Glomerular visceral epithelial cell (primary cell): ENCODE data around the gene CFB.
"Not testable (repeated sequence)": the region's sequence is repeated elsewhere in the genome, so short reads cannot be mapped to it uniquely, and the experiment has no call there.

ENCODE experiments used
- DNase-seq: peaks from one replicate; pipeline ENCODE4 v3.0.0-alpha.2; 2016; ENCODE audit errors: extremely low spot score

CFB gene

GRCh38 chr6:31911826-31912585, 33.9 kb upstream of the CFB start:
- no peak for DNase-seq

GRCh38 chr6:31915351-31915750, 30.5 kb upstream of the CFB start:
- no peak for DNase-seq

- no peak for DNase-seq
Observed at GRCh38 chr6:31915756-31916155, 30.1 kb upstream of the CFB start.

- no peak for DNase-seq
Observed at GRCh38 chr6:31918069-31918720, 27.7 kb upstream of the CFB start.

GRCh38 chr6:31919624-31920303, 26.1 kb upstream of the CFB start:
- no peak for DNase-seq

- DNase-seq: no peak
Observed at GRCh38 chr6:31920811-31921210, 25.1 kb upstream of the CFB start.

GRCh38 chr6:31922942-31923341, 23.0 kb upstream of the CFB start:
- DNase-seq: no peak

- no peak for DNase-seq
Observed at GRCh38 chr6:31927242-31927862, 18.5 kb upstream of the CFB start, which contains the start of gene C2. Gene C2, plus strand, starts transcription at chr6:31927717. Its CDS starts 36 bp downstream, at chr6:31927753.

- no peak for DNase-seq
Observed at GRCh38 chr6:31927863-31928671, 17.8 kb upstream of the CFB start.

- no peak for DNase-seq
Observed at GRCh38 chr6:31928672-31928939, 17.3 kb upstream of the CFB start.

- no peak for DNase-seq
Observed at GRCh38 chr6:31930962-31931361, 14.9 kb upstream of the CFB start.

GRCh38 chr6:31932137-31932536, 13.8 kb upstream of the CFB start:
- DNase-seq: not testable (repeated sequence)

GRCh38 chr6:31933537-31933936, 12.4 kb upstream of the CFB start:
- DNase-seq: no peak

- no peak for DNase-seq
Observed at GRCh38 chr6:31935021-31935420, 10.9 kb upstream of the CFB start.

GRCh38 chr6:31935823-31936222, 10.1 kb upstream of the CFB start:
- no peak for DNase-seq

- DNase-seq: peak; percentile 56
Observed at GRCh38 chr6:31940256-31940664, 5.6 kb upstream of the CFB start.

- DNase-seq: no peak
Observed at GRCh38 chr6:31943742-31944141, 2.2 kb upstream of the CFB start.

- DNase-seq: no peak
Observed at GRCh38 chr6:31945154-31945506, 765 bp upstream of the CFB start.

- DNase-seq: no peak
Observed at GRCh38 chr6:31946370-31946885, 533 bp downstream of the CFB start.

GRCh38 chr6:31947070-31947675, 1.3 kb downstream of the CFB start:
- DNase-seq: no peak

GRCh38 chr6:31947864-31948263, 2.0 kb downstream of the CFB start:
- DNase-seq: no peak
